ENCODE measurements around the gene UBTD1. TPM values are rescaled to one million over a fixed set of nuclear protein-coding genes. Genes with fewer than 3 reads are reported as not detected.
A peak's percentile ranks its signal among the peaks of the same experiment; 100 is the strongest.
"Not testable (repeated sequence)": the region's sequence is repeated elsewhere in the genome, so short reads cannot be mapped to it uniquely, and the experiment has no call there.

The UBTD1 gene
- polyA plus RNA-seq, 1 donor = 4.1 TPM

- Histone ChIP-seq H3K9me3 (ENCODE audit: control insufficient read depth, low read depth, low read length) (no peaks in the 10 kb centered on the region), H3K4me3 (ENCODE audit: low read length) (no peak overlapping the region), H3K27ac (ENCODE audit: low read length) (no peak overlapping the region), H3K4me1 (ENCODE audit: control insufficient read depth, insufficient read depth, low read length) (no peaks in the 10 kb centered on the region), H3K36me3 (ENCODE audit: control insufficient read depth, insufficient read depth, low read length) (peaks cover 90% of the 10 kb centered on the region), H3K27me3 (ENCODE audit: control insufficient read depth, insufficient read depth, low read length) (no peaks in the 10 kb centered on the region)
- no peak for DNase-seq
- no CpG with 5 or more reads among the region's 2 CpGs for WGBS (ENCODE audit: insufficient coverage, low lambda C conversion rate)
These were observed 36.4 kb upstream of the UBTD1 start for GRCh38 chr10:97462309-97462708.

DNA sequence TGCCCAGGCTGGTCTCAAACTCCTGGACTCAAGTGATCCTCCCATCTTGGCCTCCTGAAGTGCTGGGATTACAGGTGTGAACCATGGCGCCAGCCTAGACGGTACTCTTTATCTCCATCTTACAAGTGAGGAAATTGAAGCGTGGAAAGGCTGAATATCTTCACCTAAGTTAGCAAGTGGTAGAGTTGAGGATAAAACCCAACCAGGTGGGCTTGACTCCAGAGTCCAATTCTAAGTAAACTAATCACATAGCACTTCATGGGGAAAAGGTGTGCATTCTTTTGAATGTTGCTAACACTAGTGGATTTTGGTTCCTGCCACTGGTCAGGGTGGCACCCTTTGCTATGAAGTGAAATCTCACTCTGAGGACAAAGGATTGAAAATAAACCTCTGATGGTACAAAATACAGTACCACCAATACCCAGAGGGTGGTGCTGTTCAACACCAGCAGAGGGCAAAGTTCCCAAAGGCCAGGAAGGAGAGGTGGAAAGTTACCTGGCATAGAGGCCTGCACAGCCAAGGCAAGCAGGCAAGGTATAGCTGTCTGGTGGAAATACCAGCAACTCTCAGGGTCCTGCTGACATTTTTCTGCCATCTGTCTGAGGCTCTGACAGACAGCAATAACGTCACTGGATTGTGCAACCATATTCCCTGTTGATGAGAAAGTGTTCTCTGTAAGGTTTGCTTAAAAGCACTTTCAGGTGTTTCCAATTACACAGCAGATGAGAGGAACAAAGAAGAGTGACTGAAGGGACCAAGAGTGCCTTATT is 35.2 kb upstream of the UBTD1 start:
- H3K4me1 ChIP-seq (ENCODE audit: control insufficient read depth, insufficient read depth, low read length) = no peaks in the 10 kb centered on the region
- H3K4me3 ChIP-seq (ENCODE audit: low read length) = no peak overlapping the region
- no peaks in the 10 kb centered on the region for H3K27me3 ChIP-seq (ENCODE audit: control insufficient read depth, insufficient read depth, low read length)
- no CpG with 5 or more reads among the region's 4 CpGs for WGBS (ENCODE audit: insufficient coverage, low lambda C conversion rate)
- H3K9me3 ChIP-seq (ENCODE audit: control insufficient read depth, low read depth, low read length) = no peaks in the 10 kb centered on the region
- H3K27ac ChIP-seq (ENCODE audit: low read length) = no peak overlapping the region
- H3K36me3 ChIP-seq (ENCODE audit: control insufficient read depth, insufficient read depth, low read length) = peaks cover 94% of the 10 kb centered on the region
- DNase-seq = peak; percentile 63 to 67

GRCh38 chr10:97464226-97464625 is 34.5 kb upstream of the UBTD1 start:
- WGBS (ENCODE audit: insufficient coverage, low lambda C conversion rate) = no CpG with 5 or more reads among the region's 1 CpG
- Histone ChIP-seq H3K9me3 (ENCODE audit: control insufficient read depth, low read depth, low read length) (no peaks in the 10 kb centered on the region), H3K36me3 (ENCODE audit: control insufficient read depth, insufficient read depth, low read length) (peaks cover 94% of the 10 kb centered on the region), H3K27me3 (ENCODE audit: control insufficient read depth, insufficient read depth, low read length) (no peaks in the 10 kb centered on the region), H3K4me1 (ENCODE audit: control insufficient read depth, insufficient read depth, low read length) (no peaks in the 10 kb centered on the region), H3K27ac (ENCODE audit: low read length) (no peak overlapping the region), H3K4me3 (ENCODE audit: low read length) (no peak overlapping the region)
- DNase-seq = no peak

- Histone ChIP-seq H3K36me3 (ENCODE audit: control insufficient read depth, insufficient read depth, low read length) (peaks cover 93% of the 10 kb centered on the region), H3K27ac (ENCODE audit: low read length) (no peak overlapping the region), H3K4me3 (ENCODE audit: low read length) (no peak overlapping the region), H3K4me1 (ENCODE audit: control insufficient read depth, insufficient read depth, low read length) (no peaks in the 10 kb centered on the region), H3K27me3 (ENCODE audit: control insufficient read depth, insufficient read depth, low read length) (no peaks in the 10 kb centered on the region), H3K9me3 (ENCODE audit: control insufficient read depth, low read depth, low read length) (no peaks in the 10 kb centered on the region)
- WGBS (ENCODE audit: insufficient coverage, low lambda C conversion rate) = no CpG with 5 or more reads among the region's 7 CpGs
- DNase-seq = no peak
These were observed 32.7 kb upstream of the UBTD1 start for GRCh38 chr10:97465982-97466381.

DNA sequence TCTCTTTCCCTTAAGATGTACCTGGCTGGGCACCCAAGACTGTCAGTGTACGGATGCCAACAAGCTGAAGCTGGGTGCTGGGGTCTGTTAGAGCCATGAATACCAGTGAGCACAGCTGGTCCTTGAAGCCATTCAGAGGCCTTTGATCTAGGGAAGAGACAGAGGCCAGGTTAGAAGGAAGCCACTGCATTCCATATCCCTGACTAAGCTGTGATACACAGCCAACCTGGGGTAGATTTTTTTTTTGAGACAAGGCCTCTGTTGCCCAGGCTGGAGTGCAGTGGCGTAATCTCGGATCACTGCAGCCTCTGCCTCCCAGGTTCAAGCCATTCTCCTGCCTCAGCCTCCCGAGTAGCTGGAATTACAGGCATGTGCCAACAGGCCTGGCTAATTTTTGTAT is 32.0 kb upstream of the UBTD1 start:
- DNase-seq = no peak
- Histone ChIP-seq H3K4me3 (ENCODE audit: low read length) (no peak overlapping the region), H3K27ac (ENCODE audit: low read length) (no peak overlapping the region), H3K9me3 (ENCODE audit: control insufficient read depth, low read depth, low read length) (no peaks in the 10 kb centered on the region), H3K27me3 (ENCODE audit: control insufficient read depth, insufficient read depth, low read length) (no peaks in the 10 kb centered on the region), H3K4me1 (ENCODE audit: control insufficient read depth, insufficient read depth, low read length) (no peaks in the 10 kb centered on the region), H3K36me3 (ENCODE audit: control insufficient read depth, insufficient read depth, low read length) (peaks cover 90% of the 10 kb centered on the region)
- WGBS (ENCODE audit: insufficient coverage, low lambda C conversion rate) = no CpG with 5 or more reads among the region's 4 CpGs

- H3K9me3 ChIP-seq (ENCODE audit: control insufficient read depth, low read depth, low read length) = no peaks in the 10 kb centered on the region
- DNase-seq = no peak
- WGBS (ENCODE audit: insufficient coverage, low lambda C conversion rate) = no CpG with 5 or more reads among the region's 3 CpGs
- H3K36me3 ChIP-seq (ENCODE audit: control insufficient read depth, insufficient read depth, low read length) = peaks cover 80% of the 10 kb centered on the region
- no peaks in the 10 kb centered on the region for H3K27me3 ChIP-seq (ENCODE audit: control insufficient read depth, insufficient read depth, low read length)
- H3K27ac ChIP-seq (ENCODE audit: low read length) = no peak overlapping the region
- H3K4me3 ChIP-seq (ENCODE audit: low read length) = no peak overlapping the region
- no peaks in the 10 kb centered on the region for H3K4me1 ChIP-seq (ENCODE audit: control insufficient read depth, insufficient read depth, low read length)
These were observed 30.6 kb upstream of the UBTD1 start for GRCh38 chr10:97468162-97468561.

DNA sequence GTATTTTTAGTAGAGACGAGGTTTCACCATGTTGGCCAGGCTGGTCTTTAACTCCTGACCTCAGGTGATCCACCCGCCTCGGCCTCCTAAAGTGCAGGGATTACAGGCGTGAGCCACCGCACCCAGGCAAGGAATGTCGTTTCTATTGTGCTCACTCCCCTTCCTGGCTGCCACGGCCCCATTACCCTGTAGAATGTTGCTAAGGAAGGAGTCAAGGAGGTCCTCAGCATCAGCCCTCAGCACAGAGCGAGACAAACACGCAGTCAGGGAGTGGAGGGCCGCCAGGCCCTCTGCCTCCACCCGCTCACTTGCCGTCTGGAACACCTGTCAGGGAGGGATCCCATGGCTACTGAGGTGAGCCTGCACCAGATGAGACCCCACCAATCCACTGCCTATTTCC is 29.9 kb upstream of the UBTD1 start:
- not testable (repeated sequence) for H3K4me1 ChIP-seq (ENCODE audit: control insufficient read depth, insufficient read depth, low read length); H3K27me3 ChIP-seq (ENCODE audit: control insufficient read depth, insufficient read depth, low read length); H3K9me3 ChIP-seq (ENCODE audit: control insufficient read depth, low read depth, low read length); H3K4me3 ChIP-seq (ENCODE audit: low read length); H3K27ac ChIP-seq (ENCODE audit: low read length); DNase-seq
- WGBS (ENCODE audit: insufficient coverage, low lambda C conversion rate) = no CpG with 5 or more reads among the region's 12 CpGs
- peaks cover 76% of the 10 kb centered on the region for H3K36me3 ChIP-seq (ENCODE audit: control insufficient read depth, insufficient read depth, low read length)

DNA sequence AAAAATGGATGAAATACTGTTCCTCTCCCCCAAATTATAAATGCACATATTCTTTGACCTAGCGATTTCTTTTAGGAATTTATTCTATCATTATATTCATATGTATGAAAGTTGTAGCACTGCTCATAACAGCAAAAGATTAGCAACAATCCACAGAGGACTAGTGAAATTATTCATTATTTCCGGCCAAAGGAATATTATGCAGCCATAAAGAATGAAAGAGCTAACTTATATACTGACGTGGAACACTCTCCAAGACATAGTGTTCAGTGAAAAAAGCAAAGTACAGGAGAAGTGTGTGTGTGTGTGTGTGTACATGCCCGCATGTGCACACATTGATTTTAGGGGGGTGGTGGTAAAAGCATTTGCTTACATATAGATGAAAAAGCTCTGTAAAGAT is 23.8 kb upstream of the UBTD1 start:
- Histone ChIP-seq H3K4me1 (ENCODE audit: control insufficient read depth, insufficient read depth, low read length) (no peaks in the 10 kb centered on the region), H3K27me3 (ENCODE audit: control insufficient read depth, insufficient read depth, low read length) (no peaks in the 10 kb centered on the region), H3K36me3 (ENCODE audit: control insufficient read depth, insufficient read depth, low read length) (peaks cover 65% of the 10 kb centered on the region), H3K9me3 (ENCODE audit: control insufficient read depth, low read depth, low read length) (no peaks in the 10 kb centered on the region), H3K4me3 (ENCODE audit: low read length) (no peak overlapping the region), H3K27ac (ENCODE audit: low read length) (no peak overlapping the region)
- 100% methylated on average over 1 of the region's 4 CpGs for WGBS (ENCODE audit: insufficient coverage, low lambda C conversion rate)
- no peak for DNase-seq

DNA sequence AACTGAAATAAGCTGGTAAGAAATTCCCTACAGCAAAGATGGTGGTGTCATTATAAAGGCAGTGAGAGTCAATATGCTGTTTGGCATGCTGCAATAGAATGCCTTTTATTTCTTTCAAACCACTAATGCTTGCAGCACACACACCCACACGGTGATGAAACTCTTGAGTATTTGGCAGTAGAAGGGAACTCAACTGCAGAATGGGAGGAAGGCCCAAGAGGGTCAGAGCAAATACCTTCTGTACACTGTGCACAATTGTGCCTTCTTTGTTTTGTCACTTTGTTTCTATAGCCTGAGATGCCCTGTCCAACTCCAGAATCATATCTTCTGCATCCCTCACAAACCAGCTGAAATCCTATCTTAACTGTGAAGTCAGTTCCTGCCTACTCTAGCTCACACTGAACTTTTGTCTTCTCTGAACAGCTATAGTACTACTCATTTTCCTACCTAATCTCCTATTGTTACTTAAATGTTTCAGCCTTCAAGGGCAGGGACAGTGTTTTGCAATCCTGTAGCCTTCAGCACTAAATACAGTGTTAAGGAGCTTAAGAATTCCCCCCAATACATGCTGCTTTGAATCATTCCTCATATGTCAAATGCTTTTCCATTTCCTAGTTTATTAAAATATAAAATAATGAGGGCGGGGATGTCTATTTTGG is 22.7 kb upstream of the UBTD1 start:
- no peak overlapping the region for H3K27ac ChIP-seq (ENCODE audit: low read length)
- H3K4me3 ChIP-seq (ENCODE audit: low read length) = no peak overlapping the region
- H3K27me3 ChIP-seq (ENCODE audit: control insufficient read depth, insufficient read depth, low read length) = no peaks in the 10 kb centered on the region
- H3K4me1 ChIP-seq (ENCODE audit: control insufficient read depth, insufficient read depth, low read length) = no peaks in the 10 kb centered on the region
- no peaks in the 10 kb centered on the region for H3K9me3 ChIP-seq (ENCODE audit: control insufficient read depth, low read depth, low read length)
- WGBS (ENCODE audit: insufficient coverage, low lambda C conversion rate) = no CpG with 5 or more reads among the region's 2 CpGs
- no peak for DNase-seq
- H3K36me3 ChIP-seq (ENCODE audit: control insufficient read depth, insufficient read depth, low read length) = peaks cover 67% of the 10 kb centered on the region

DNA sequence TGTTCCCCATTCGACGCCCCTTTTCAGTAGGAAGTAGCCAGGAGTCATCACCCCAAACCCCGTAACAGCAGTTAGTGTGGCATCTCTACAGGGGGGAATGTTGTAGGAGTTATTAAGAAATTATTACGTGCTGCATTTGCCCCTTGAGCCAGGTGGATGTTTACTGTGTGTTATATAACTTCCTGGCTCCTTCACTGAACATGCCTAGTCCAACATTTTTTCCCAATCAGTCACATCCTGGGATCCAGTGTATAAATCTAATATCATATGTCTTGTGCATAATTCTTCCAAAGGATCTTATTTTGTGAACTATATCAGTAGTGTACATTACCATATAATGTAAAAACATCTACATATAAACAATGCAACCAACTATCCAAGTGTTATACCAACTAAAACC is 19.3 kb upstream of the UBTD1 start:
- H3K4me3 ChIP-seq (ENCODE audit: low read length); H3K27ac ChIP-seq (ENCODE audit: low read length); H3K27me3 ChIP-seq (ENCODE audit: control insufficient read depth, insufficient read depth, low read length); DNase-seq; H3K4me1 ChIP-seq (ENCODE audit: control insufficient read depth, insufficient read depth, low read length); H3K9me3 ChIP-seq (ENCODE audit: control insufficient read depth, low read depth, low read length): not testable (repeated sequence)
- 83% methylated on average over 1 of the region's 4 CpGs for WGBS (ENCODE audit: insufficient coverage, low lambda C conversion rate)
- H3K36me3 ChIP-seq (ENCODE audit: control insufficient read depth, insufficient read depth, low read length) = peaks cover 69% of the 10 kb centered on the region

- H3K4me3 ChIP-seq (ENCODE audit: low read length) = no peak overlapping the region
- H3K27ac ChIP-seq (ENCODE audit: low read length) = no peak overlapping the region
- H3K27me3 ChIP-seq (ENCODE audit: control insufficient read depth, insufficient read depth, low read length) = no peaks in the 10 kb centered on the region
- no peak for DNase-seq
- 100% methylated on average over 1 of the region's 9 CpGs for WGBS (ENCODE audit: insufficient coverage, low lambda C conversion rate)
- H3K36me3 ChIP-seq (ENCODE audit: control insufficient read depth, insufficient read depth, low read length) = peaks cover 68% of the 10 kb centered on the region
- H3K4me1 ChIP-seq (ENCODE audit: control insufficient read depth, insufficient read depth, low read length) = no peaks in the 10 kb centered on the region
- H3K9me3 ChIP-seq (ENCODE audit: control insufficient read depth, low read depth, low read length) = no peaks in the 10 kb centered on the region
These were observed 18.8 kb upstream of the UBTD1 start for GRCh38 chr10:97479939-97480338.
